HG02852 (cell line): ENCODE data around the gene ZNF540.
"Not testable (repeated sequence)": the region's sequence is repeated elsewhere in the genome, so short reads cannot be mapped to it uniquely, and the experiment has no call there.

Experiments used
- ATAC-seq: cut with Tn5 transposase; IDR thresholded peaks from one replicate; pipeline ENCODE4 v1.9.1; 2021; ENCODE audit warnings: mild to moderate bottlenecking, moderate library complexity; ENCODE audit not compliant: unreplicated experiment

Gene ZNF540

GRCh38 chr19:37594304-37594981 lies at the start of gene ZNF540, which contains the start of gene ZNF571:
Gene ZNF540, plus strand, starts transcription at chr19:37594876. Its CDS starts 3,572 bp downstream, at chr19:37598448.
Gene ZNF571, minus strand, starts transcription at chr19:37594792. Its CDS starts 8,116 bp downstream, at chr19:37586676.
- ATAC-seq: peak; percentile 95

- no peak for ATAC-seq
Observed at GRCh38 chr19:37551129-37551993, 43.3 kb upstream of the ZNF540 start.

- ATAC-seq: no peak
Observed at GRCh38 chr19:37563518-37563917, 31.2 kb upstream of the ZNF540 start.

- no peak for ATAC-seq
Observed at GRCh38 chr19:37564624-37565369, 29.9 kb upstream of the ZNF540 start.

GRCh38 chr19:37565370-37565669 lies 29.4 kb upstream of the ZNF540 start:
- ATAC-seq: no peak

- ATAC-seq: no peak
Observed at GRCh38 chr19:37572203-37572602, 22.5 kb upstream of the ZNF540 start.

- ATAC-seq: no peak
Observed at GRCh38 chr19:37583340-37583739, 11.3 kb upstream of the ZNF540 start.

- no peak for ATAC-seq
Observed at GRCh38 chr19:37593996-37594303, 726 bp upstream of the ZNF540 start.

- ATAC-seq: peak; percentile 30
Observed at GRCh38 chr19:37594982-37595382, 306 bp downstream of the ZNF540 start.

GRCh38 chr19:37635076-37636056 lies 40.7 kb downstream of the ZNF540 start:
- no peak for ATAC-seq

GRCh38 chr19:37654118-37654517 lies 59.4 kb downstream of the ZNF540 start:
- no peak for ATAC-seq

- peak; percentile 41 for ATAC-seq
Observed at GRCh38 chr19:37654629-37655300, 60.1 kb downstream of the ZNF540 start.

- ATAC-seq: peak; percentile 71
Observed at GRCh38 chr19:37655301-37655688, 60.6 kb downstream of the ZNF540 start, which contains the start of gene ZFP30. Gene ZFP30, minus strand, starts transcription at chr19:37655465. Its CDS starts 7,643 bp downstream, at chr19:37647822.

GRCh38 chr19:37655689-37656371 lies 61.2 kb downstream of the ZNF540 start:
- peak; percentile 66 for ATAC-seq

- not testable (repeated sequence) for ATAC-seq
Observed at GRCh38 chr19:37657157-37657556, 62.5 kb downstream of the ZNF540 start.
